Peyer's patch (tissue), 4 donors: ENCODE measurements around the gene IL1RAPL1. TPM values are rescaled to one million over a fixed set of nuclear protein-coding genes. Genes with fewer than 3 reads are reported as not detected.

ENCODE experiments used
- DNase-seq, 3 donors: peaks; one replicate each; pipeline ENCODE4 v3.0.0-alpha.2; 2017 to 2019
- H3K27ac ChIP-seq, 4 donors: fragments of 200-600 bp; sonication (generic); one replicate each; pipeline ENCODE4 v1.5.1; 2016 to 2019
- H3K27me3 ChIP-seq, 2 donors: fragments of 200-600 bp; sonication (generic); one replicate each; pipeline ENCODE4 v1.5.1; 2019
- H3K36me3 ChIP-seq, 3 donors: fragments of 200-600 bp; sonication (generic); one replicate each; pipeline ENCODE4 v1.5.1; 2016 to 2019
- H3K4me1 ChIP-seq, 4 donors: fragments of 200-600 bp; sonication (generic); one replicate each; pipeline ENCODE4 v1.5.1; 2016 to 2019
- H3K4me3 ChIP-seq, 4 donors: fragments of 200-600 bp; sonication (generic); 1 replicate in 3 of 4; 2 replicates in 1 of 4; pipeline ENCODE4 v1.5.1; 2016 to 2019; ENCODE audit warnings: mild to moderate bottlenecking in 1 of 4
- H3K9me3 ChIP-seq, 4 donors: fragments of 200-600 bp; sonication (generic); one replicate each; pipeline ENCODE4 v1.5.1; 2016 to 2019; ENCODE audit warnings: mild to moderate bottlenecking in 1 of 4
- CTCF ChIP-seq, 6 experiments: fragments of 450-650 bp in 4 of 6; fragments of 200-600 bp in 2 of 6; sonication (generic) in 1 of 6; IDR thresholded peaks; one replicate each; pipeline ENCODE4 v1.5.1; 2017 to 2019; ENCODE audit warnings: antibody characterized with exemption in 6 of 6, mild to moderate bottlenecking in 3 of 6, moderate library complexity in 1 of 6
- POLR2A ChIP-seq, 2 donors: fragments of 450-650 bp; IDR thresholded peaks; one replicate each; pipeline ENCODE4 v1.5.1; 2017; ENCODE audit warnings: antibody characterized with exemption in 2 of 2, mild to moderate bottlenecking in 2 of 2, moderate library complexity in 2 of 2
- total RNA-seq, 4 donors: library from RNA; depleted of rRNA; stranded (reverse); fragments of >200 nt; gene quantifications; one replicate each; pipeline ENCODE4 v1.1.0, GENCODE V29; 2016

Gene IL1RAPL1
- total RNA-seq, 4 donors from 2014 or later: not detected

- Histone ChIP-seq H3K4me3 (no peak overlapping the region), H3K9me3 (no peaks in the 10 kb centered on the region), H3K27ac (no peak overlapping the region), H3K4me1 (no peaks in the 10 kb centered on the region), H3K27me3 (no peaks in the 10 kb centered on the region), H3K36me3 (no peaks in the 10 kb centered on the region)
- TF ChIP-seq CTCF (IDR thresholded peaks at IDR 0.05) (no peak), POLR2A (IDR thresholded peaks at IDR 0.05) (no peak)
- no peak for DNase-seq
Measured at GRCh38 chrX:29275928-29276327, 688.7 kb downstream of the IL1RAPL1 start.

GRCh38 chrX:29281078-29281742, 694.0 kb downstream of the IL1RAPL1 start:
- Histone ChIP-seq H3K9me3 (no peaks in the 10 kb centered on the region), H3K36me3 (no peaks in the 10 kb centered on the region), H3K4me3 (no peak overlapping the region), H3K4me1 (no peaks in the 10 kb centered on the region), H3K27me3 (no peaks in the 10 kb centered on the region), H3K27ac (no peak overlapping the region)
- DNase-seq: no peak
- TF ChIP-seq CTCF (IDR thresholded peaks at IDR 0.05) (no peak), POLR2A (IDR thresholded peaks at IDR 0.05) (no peak)

GRCh38 chrX:29285664-29286063, 698.4 kb downstream of the IL1RAPL1 start:
- Histone ChIP-seq H3K9me3 (no peaks in the 10 kb centered on the region), H3K27ac (no peak overlapping the region), H3K36me3 (no peaks in the 10 kb centered on the region), H3K4me1 (no peaks in the 10 kb centered on the region), H3K4me3 (no peak overlapping the region), H3K27me3 (no peaks in the 10 kb centered on the region)
- no peak for DNase-seq
- TF ChIP-seq CTCF (IDR thresholded peaks at IDR 0.05): no peak

- Histone ChIP-seq H3K27ac (no peak overlapping the region), H3K4me3 (no peak overlapping the region), H3K27me3 (no peaks in the 10 kb centered on the region), H3K36me3 (no peaks in the 10 kb centered on the region), H3K4me1 (no peaks in the 10 kb centered on the region), H3K9me3 (no peaks in the 10 kb centered on the region)
- DNase-seq: no peak
- no peak for TF ChIP-seq POLR2A (IDR thresholded peaks at IDR 0.05)
- no peak for TF ChIP-seq CTCF (IDR thresholded peaks at IDR 0.05)
Measured at GRCh38 chrX:29295987-29296680, 708.9 kb downstream of the IL1RAPL1 start.

- no peaks in the 10 kb centered on the region for H3K27me3 ChIP-seq
- H3K4me1 ChIP-seq: no peaks in the 10 kb centered on the region
- H3K36me3 ChIP-seq: no peaks in the 10 kb centered on the region
- no peak overlapping the region for H3K27ac ChIP-seq
- no peak for TF ChIP-seq POLR2A (IDR thresholded peaks at IDR 0.05)
- no peak for TF ChIP-seq CTCF (IDR thresholded peaks at IDR 0.05)
- no peak overlapping the region for H3K4me3 ChIP-seq
- H3K9me3 ChIP-seq: no peaks in the 10 kb centered on the region
- DNase-seq: no peak
Measured at GRCh38 chrX:29297171-29297800, 710.0 kb downstream of the IL1RAPL1 start.
